HG02588 (cell line): Measurements from ENCODE around the gene OR4M2.
"Not testable (repeated sequence)": the region's sequence is repeated elsewhere in the genome, so short reads cannot be mapped to it uniquely, and the experiment has no call there.

Experiments
- ATAC-seq: cut with Tn5 transposase; IDR thresholded peaks from one replicate; pipeline ENCODE4 v1.9.1; 2021; ENCODE audit warnings: mild to moderate bottlenecking, moderate library complexity; ENCODE audit not compliant: unreplicated experiment

OR4M2 gene

GRCh38 chr15:22080227-22080626 is at the start of gene OR4M2:
Gene OR4M2 (plus strand): TSS chr15:22080527. CDS start chr15:22080625, 98 bp downstream.
- ATAC-seq = not testable (repeated sequence)

DNA sequence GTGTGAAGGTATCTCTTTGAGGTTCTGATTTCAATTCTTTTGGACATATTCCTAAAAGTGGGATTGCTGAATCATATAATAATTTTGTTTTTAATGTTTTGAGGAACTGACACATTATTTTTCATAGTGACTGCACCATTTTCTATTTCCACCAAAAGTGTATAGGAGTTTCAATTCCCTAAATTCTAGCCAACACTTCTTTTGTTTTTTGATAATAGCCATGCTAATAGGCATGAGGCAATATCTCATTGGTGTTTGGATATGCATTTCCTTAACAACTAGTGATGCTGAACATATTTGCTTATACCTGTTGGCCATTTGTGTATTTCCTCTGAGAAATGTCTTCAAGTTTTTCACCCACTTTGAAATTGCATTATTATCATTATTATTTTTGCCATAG is 11.1 kb upstream of the OR4M2 start:
- not testable (repeated sequence) for ATAC-seq

DNA sequence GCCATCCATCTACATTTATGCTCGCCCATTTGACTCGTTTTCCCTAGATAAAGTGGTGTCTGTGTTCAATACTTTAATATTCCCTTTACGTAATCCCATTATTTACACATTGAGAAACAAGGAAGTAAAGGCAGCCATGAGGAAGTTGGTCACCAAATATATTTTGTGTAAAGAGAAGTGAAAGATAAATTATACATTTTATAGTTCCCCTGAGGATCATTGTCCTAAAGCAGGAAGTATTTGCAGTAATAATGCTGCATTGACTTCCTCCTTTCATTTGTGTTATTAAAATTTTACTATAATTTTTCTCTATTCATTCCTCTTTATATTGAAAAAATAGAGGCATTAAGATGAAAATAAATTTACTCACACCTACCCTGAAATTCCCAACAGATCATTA is 1.1 kb downstream of the OR4M2 start:
- ATAC-seq = not testable (repeated sequence)

DNA sequence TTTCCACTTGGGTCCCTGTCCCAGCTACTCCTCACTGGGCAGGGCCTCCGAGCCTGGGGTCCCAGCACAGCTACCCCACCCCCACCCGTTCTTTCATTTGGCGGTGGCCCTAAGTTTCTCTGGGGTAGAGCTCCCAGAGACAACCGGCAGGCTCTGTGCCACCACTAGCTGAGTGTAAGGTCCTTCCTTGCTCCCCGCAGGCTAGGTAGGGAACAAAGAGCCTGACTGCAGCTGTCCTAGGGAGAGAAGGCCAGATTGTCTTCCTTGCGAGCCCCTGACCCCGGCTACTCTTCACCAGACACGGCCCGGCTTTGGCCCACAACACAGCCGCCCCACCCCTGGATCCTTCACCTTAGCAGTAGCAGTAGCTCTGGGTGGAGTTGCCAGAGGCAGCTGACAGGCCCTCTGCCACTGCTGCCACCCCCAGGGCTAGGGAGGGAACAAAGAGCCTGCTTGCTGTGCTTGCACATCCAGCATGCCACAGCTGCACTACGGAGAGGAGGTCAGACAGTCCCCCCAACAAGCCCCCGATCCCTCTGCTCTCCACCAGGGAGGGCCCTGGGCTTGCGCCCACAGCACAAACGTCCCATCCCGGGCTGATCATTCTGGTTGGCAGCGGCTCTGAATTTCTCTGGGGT is 18.4 kb downstream of the OR4M2 start:
- peak; percentile 28 for ATAC-seq

DNA sequence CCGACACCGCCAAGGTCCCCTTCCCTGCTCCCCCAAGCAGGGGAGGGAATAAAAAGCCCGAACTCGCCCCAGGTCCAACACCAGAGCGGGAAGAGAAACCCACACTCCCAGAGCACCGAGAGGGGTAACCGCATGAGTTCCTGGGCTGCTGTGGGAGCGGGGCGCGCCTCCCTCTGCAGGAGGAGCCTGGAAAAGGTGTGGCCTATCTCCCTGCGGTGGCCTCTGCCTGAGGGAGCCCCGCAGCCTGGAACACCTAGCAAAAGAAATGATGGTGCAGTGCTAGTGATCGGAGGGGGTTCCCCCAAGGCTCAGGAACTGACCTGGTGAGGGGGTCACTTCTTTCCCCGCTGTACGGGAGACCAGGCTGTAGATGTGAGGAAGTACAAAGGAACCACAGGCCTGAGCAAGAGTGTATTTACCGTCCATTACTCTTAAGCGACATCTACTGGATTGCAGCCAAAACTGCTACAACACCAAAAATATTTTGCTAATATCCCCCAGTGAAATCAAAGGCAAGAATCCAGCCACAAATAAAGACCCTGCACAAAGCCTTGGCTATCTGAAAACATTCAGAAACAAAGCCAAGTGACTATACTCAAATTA is 19.1 kb downstream of the OR4M2 start:
- peak; percentile 83 for ATAC-seq

- ATAC-seq = not testable (repeated sequence)
Measured at GRCh38 chr15:22122033-22122432, 41.7 kb downstream of the OR4M2 start.
